ENCODE measurements around the gene ZSWIM4. TPM values are rescaled to one million over a fixed set of nuclear protein-coding genes. Genes with fewer than 3 reads are reported as not detected.
A peak's percentile ranks its signal among the peaks of the same experiment; 100 is the strongest.

Gene ZSWIM4
- total RNA-seq, 2 donors from 2014 or later: 6.3 to 8.8 TPM

- ATAC-seq: peak; percentile 24 to 30
- Mint-ChIP-seq H3K9me3 (no peaks in the 10 kb centered on the region), H3K27ac (peak overlapping the region; percentile 10 to 93), H3K36me3 (no peaks in the 10 kb centered on the region)
- no peak for DNase-seq (ENCODE audit: low spot score in 2 of 2)
Measured at GRCh38 chr19:13795595-13796300, 505 bp downstream of the ZSWIM4 start.

DNA sequence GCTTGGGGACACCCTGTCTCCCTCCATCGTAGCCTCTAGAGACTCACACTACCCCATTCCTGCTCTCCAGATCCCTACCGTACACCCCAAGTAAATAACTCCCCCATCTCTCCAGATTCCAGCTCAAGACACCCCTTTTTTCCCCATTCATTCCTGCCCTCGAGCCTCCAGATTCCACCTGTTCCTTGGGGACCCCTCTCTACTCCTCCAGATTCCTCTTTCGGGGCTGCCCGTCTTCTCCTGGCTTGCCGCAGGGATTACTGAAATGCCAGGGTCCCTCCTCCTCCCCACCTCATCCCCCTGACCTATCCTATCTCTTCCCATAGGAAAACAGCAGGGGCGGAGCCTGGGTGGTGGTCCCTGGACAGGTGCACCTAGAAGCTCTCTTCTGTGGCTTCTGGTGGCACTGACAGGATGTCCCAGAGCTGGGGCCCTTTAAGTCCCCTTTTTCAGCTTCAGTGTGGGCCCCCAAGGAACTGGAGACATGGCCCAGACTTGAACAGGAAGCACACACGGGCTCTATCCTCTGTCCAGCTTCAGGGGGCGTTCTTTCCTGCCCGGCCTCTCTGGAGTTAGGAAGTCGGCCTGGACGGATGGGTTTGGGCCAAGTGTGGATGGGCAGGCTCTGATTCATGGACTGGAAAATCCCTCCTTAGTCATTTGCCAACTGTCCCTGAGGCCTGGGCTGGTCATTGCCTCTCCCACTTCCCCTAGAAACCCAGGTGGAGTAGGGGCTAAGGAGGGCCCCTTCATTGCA, 1.2 kb downstream of the ZSWIM4 start:
- ATAC-seq (no peak), DNase-seq (ENCODE audit: low spot score in 2 of 2) (no peak)
- Mint-ChIP-seq H3K9me3 (no peaks in the 10 kb centered on the region), H3K36me3 (no peaks in the 10 kb centered on the region), H3K27ac (peak overlapping the region; percentile 37 to 93)

GRCh38 chr19:13797058-13797440, 1.8 kb downstream of the ZSWIM4 start:
- no peak overlapping the region for H3K27ac Mint-ChIP-seq
- DNase-seq (ENCODE audit: low spot score in 2 of 2) (no peak), ATAC-seq (no peak)
- H3K9me3 Mint-ChIP-seq: no peaks in the 10 kb centered on the region
- H3K36me3 Mint-ChIP-seq: no peaks in the 10 kb centered on the region

GRCh38 chr19:13797870-13798269, 2.6 kb downstream of the ZSWIM4 start:
- no peak for DNase-seq (ENCODE audit: low spot score in 2 of 2)
- Mint-ChIP-seq H3K36me3 (no peaks in the 10 kb centered on the region), H3K27ac (no peak overlapping the region), H3K9me3 (no peaks in the 10 kb centered on the region)
- ATAC-seq: no peak

- Mint-ChIP-seq H3K9me3 (no peaks in the 10 kb centered on the region), H3K27ac (no peak overlapping the region)
Measured at GRCh38 chr19:13799669-13800068, 4.4 kb downstream of the ZSWIM4 start.

DNA sequence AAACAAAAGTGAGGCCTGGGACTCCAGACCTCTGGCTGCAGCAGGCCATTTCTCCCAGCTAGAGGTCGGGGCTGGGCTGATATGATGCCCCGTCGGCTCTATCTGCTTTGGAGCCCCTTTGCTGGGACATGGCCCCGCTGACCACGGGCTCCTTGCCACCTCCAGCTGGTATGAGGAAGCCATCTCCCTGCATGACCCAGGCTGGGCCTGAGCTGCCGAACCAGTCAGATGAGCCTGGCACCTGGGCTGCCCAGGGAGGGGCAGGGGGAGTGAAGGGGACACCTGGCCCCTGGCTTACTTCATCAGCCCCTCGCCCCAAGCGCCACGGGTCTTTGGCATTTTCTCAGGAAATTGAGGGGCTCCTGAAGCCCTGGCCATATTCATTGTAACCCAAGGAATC, 7.8 kb downstream of the ZSWIM4 start:
- no peak for ATAC-seq

More at GRCh38 chr19:13799669-13800068, 4.4 kb downstream of the ZSWIM4 start:
- no peaks in the 10 kb centered on the region for H3K36me3 Mint-ChIP-seq
- DNase-seq (ENCODE audit: low spot score in 2 of 2) (no peak), ATAC-seq (no peak)

DNA sequence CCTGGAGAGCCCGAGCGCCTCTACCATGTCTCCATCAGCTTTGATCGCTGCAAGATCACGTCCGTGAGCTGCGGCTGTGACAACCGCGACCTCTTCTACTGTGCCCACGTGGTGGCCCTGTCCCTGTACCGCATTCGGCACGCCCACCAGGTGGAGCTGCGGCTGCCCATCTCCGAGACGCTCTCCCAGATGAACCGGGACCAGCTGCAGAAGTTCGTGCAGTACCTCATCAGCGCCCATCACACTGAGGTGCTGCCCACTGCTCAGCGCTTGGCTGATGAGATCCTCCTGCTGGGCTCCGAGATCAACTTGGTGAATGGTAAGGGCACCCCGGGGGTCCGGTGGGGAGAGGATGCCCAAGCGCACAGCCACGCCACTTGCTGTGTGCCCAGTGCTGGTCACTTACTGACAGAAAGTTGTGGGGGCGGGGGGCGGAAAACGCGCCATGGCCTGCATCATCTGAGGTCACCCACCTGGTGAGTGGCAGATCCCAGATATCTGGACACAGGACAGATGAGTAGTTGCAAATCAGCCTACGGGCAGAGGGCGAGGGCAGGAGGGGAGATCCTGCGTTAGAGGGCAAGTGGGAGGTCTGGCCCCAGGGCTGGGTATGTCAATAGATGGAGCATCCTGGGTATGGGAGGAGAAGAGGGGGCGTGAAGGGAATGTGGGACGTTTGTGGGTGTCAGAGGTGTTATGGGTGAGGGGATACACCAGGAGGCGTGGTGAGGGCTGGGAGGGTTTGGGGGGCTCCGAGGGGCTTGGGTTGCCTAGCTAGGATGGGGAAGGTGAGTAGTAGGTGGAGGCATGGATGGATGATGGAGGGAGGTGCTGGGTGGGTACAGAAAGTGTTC, 9.8 kb downstream of the ZSWIM4 start:
- Mint-ChIP-seq H3K27ac (no peak overlapping the region), H3K9me3 (no peaks in the 10 kb centered on the region), H3K36me3 (no peaks in the 10 kb centered on the region)
- DNase-seq (ENCODE audit: low spot score in 2 of 2): no peak
- peak in 1 of 2 donors; percentile 31 for ATAC-seq

More for the DNA sequence above, 7.8 kb downstream of the ZSWIM4 start:
- Mint-ChIP-seq H3K9me3 (no peaks in the 10 kb centered on the region), H3K27ac (no peak overlapping the region), H3K36me3 (no peaks in the 10 kb centered on the region)
- no peak for DNase-seq (ENCODE audit: low spot score in 2 of 2)

- Mint-ChIP-seq H3K9me3 (no peaks in the 10 kb centered on the region), H3K36me3 (no peaks in the 10 kb centered on the region), H3K27ac (no peak overlapping the region)
- ATAC-seq: no peak
- no peak for DNase-seq (ENCODE audit: low spot score in 2 of 2)
Measured at GRCh38 chr19:13806728-13807127, 11.5 kb downstream of the ZSWIM4 start.

DNA sequence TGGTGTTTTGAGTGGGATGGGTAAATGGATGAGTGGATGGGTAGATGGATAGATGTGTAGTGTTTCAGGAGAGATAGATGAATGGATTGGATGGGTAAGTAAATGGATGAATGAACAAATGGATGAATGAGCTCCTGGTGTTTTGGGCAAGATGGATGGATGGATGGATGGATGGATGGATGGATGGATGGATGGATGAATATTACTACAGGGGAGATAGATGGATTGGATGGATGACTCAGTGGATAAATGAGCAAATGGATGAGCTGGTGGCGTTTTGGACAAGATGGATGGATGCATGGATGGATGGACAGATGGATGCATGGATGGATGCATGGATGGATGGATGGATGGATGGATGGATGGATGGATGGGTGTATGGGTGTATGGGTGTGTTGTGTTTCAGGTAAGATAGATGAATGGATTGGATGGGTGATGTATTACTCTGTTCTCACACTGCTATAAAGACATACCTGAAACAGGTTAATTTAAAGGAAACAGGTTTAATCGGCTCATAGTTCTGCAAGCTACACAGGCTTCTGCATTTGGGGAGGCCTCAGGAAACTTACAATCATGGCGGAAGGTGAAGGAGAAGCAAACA, 12.3 kb downstream of the ZSWIM4 start:
- Mint-ChIP-seq H3K27ac (no peak overlapping the region), H3K9me3 (no peaks in the 10 kb centered on the region), H3K36me3 (no peaks in the 10 kb centered on the region)
- ATAC-seq (no peak), DNase-seq (ENCODE audit: low spot score in 2 of 2) (no peak)

GRCh38 chr19:13808856-13809255, 13.6 kb downstream of the ZSWIM4 start:
- H3K27ac Mint-ChIP-seq: no peak overlapping the region
- ATAC-seq: no peak
- H3K9me3 Mint-ChIP-seq: no peaks in the 10 kb centered on the region
- no peaks in the 10 kb centered on the region for H3K36me3 Mint-ChIP-seq
- DNase-seq (ENCODE audit: low spot score in 2 of 2): no peak

DNA sequence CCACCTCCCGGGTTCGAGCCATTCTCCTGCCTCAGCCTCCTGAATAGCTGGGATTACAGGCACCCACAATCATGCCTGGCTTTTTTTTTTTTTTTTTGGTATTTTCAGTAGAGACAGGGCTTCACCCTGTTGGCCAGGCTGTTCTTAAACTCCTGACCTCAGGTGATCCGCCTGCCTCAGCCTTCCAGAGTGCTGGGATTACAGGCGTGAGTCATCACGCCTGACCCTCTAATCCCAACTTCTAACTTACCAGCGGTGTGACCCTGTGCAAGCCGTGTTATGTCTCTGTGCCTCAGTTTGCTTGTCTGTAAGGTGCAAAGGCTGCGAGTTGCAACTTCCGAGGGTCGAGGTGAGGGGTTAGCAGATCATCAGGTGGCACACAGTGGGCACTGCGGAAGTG, 17.3 kb downstream of the ZSWIM4 start:
- no peak for ATAC-seq
- Mint-ChIP-seq H3K9me3 (no peaks in the 10 kb centered on the region), H3K27ac (no peak overlapping the region)

DNA sequence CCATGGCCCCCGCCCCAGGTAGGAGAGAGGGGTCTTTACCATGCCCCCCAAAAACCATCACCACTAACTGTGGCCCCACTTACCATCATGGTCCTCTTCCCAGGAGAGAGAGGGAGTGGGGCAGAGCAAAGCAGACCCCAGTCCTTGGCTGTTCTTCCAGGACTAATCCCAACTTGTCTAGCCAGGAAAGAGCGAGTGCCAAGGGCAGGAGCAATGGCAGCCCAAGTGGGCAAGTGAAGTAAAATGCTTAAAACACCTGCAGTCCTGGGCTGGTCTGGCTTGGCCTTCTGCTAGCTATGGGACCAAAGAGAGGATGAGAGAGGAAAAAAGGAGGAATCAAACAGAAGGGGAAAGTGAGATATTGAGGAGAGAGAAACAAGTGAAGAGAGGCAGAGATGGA, 17.9 kb downstream of the ZSWIM4 start:
- DNase-seq (ENCODE audit: low spot score in 2 of 2) (no peak), ATAC-seq (no peak)
- Mint-ChIP-seq H3K36me3 (no peaks in the 10 kb centered on the region), H3K27ac (no peak overlapping the region), H3K9me3 (no peaks in the 10 kb centered on the region)

More for the DNA sequence above, 17.3 kb downstream of the ZSWIM4 start:
- DNase-seq (ENCODE audit: low spot score in 2 of 2): no peak
- H3K36me3 Mint-ChIP-seq: no peaks in the 10 kb centered on the region

DNA sequence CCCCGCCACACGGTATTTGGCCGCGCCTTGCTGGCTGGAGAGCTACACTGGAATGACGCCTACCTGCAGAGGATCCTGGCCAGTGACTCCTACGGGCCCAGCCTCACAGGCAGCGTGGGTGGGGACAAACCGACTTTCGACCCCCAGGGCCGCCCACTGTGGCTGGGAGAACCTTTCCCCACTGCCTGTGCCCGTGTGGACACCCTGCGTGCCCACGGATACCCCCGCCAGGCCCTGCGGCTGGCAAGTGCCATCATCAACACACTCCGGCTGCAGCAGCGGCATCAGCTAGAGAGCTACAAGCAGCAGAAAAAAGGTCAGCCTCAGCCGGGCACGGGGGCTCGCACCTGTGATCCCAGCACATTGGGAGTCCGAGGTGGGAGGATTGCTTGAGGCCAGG, 19.3 kb downstream of the ZSWIM4 start:
- DNase-seq (ENCODE audit: low spot score in 2 of 2): no peak
- no peaks in the 10 kb centered on the region for H3K36me3 Mint-ChIP-seq
- H3K9me3 Mint-ChIP-seq: no peaks in the 10 kb centered on the region
- ATAC-seq: no peak
- H3K27ac Mint-ChIP-seq: no peak overlapping the region

GRCh38 chr19:13817018-13817614, 21.9 kb downstream of the ZSWIM4 start:
- H3K27ac Mint-ChIP-seq: peak overlapping the region; percentile 51 to 54
- H3K9me3 Mint-ChIP-seq: no peaks in the 10 kb centered on the region
- no peak for DNase-seq (ENCODE audit: low spot score in 2 of 2)
- no peaks in the 10 kb centered on the region for H3K36me3 Mint-ChIP-seq
- ATAC-seq: peak; percentile 73 to 75

DNA sequence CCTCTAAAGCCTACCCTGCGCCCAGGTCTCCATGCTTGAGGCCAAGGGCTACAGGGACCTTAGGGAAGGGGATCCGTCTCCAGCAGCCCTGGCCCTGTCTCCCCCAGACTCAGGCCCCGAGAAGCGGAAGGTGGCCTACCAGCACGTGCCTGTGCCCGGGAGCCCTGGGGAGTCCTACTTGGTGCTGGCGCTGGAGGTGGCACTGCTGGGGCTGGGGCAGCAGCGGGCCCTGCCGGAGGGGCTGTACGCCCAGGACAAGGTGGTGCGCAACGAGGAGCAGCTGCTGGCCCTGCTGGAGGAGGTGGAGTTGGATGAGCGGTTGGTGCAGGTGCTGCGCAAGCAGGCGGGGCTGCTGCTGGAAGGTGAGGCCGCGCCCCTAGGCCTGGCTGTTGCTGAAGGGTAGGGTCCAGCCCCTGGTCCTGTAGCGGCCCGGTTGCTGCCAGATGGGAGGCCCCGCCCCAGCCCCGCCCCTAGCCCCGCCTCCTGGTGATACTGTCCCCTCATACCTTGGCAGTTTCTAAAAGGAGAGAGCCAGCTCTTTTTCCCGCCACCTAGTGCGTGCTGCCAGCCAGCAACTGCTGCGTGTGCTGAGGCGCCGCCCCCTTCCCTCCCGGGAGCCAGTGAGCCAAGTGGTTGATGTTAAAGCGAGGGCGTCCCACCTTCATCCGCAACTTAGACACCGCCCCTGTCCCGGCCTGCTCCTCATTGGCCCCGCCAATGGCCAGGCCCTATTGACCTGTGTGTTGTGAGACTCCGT, 22.6 kb downstream of the ZSWIM4 start:
- Mint-ChIP-seq H3K9me3 (no peaks in the 10 kb centered on the region), H3K27ac (peak overlapping the region in 1 of 2 donors; percentile 54), H3K36me3 (no peaks in the 10 kb centered on the region)
- DNase-seq (ENCODE audit: low spot score in 2 of 2): no peak
- peak; percentile 83 to 84 for ATAC-seq

- DNase-seq (ENCODE audit: low spot score in 2 of 2) (no peak), ATAC-seq (no peak)
- no peak overlapping the region for H3K27ac Mint-ChIP-seq
- H3K9me3 Mint-ChIP-seq: no peaks in the 10 kb centered on the region
- no peaks in the 10 kb centered on the region for H3K36me3 Mint-ChIP-seq
Measured at GRCh38 chr19:13819238-13819637, 24.0 kb downstream of the ZSWIM4 start.
